H9 (cell line): ENCODE results near the gene CBLN3. TPM values are rescaled to one million over a fixed set of nuclear protein-coding genes. Genes with fewer than 3 reads are reported as not detected.

Source experiments
- DNase-seq: peaks from one replicate; pipeline ENCODE4 v3.0.0-alpha.2; 2017
- H2AFZ ChIP-seq: one replicate; pipeline ENCODE4 v1.6.1; 2013; ENCODE audit warnings: mild to moderate bottlenecking, low read length, control low read depth, moderate library complexity
- H2AK5ac ChIP-seq: 2 replicates; pipeline ENCODE4 v1.6.1; 2013; ENCODE audit warnings: low read length, control low read depth, mixed read lengths; ENCODE audit not compliant: insufficient read length
- H2BK120ac ChIP-seq: one replicate; pipeline ENCODE4 v1.6.1; 2013; ENCODE audit warnings: low read depth, mild to moderate bottlenecking, low read length, control low read depth, inconsistent platforms; ENCODE audit not compliant: poor library complexity, severe bottlenecking
- H2BK12ac ChIP-seq: 2 replicates; pipeline ENCODE4 v1.6.1; 2013; ENCODE audit warnings: low read length, control low read depth, mixed read lengths, low read depth; ENCODE audit not compliant: insufficient read length
- H2BK15ac ChIP-seq: 2 replicates; pipeline ENCODE4 v1.6.1; 2013; ENCODE audit warnings: low read depth, low read length, control low read depth
- H2BK20ac ChIP-seq: one replicate; pipeline ENCODE4 v1.6.1; 2013; ENCODE audit warnings: low read depth, mild to moderate bottlenecking, low read length, control low read depth, inconsistent platforms; ENCODE audit not compliant: poor library complexity, severe bottlenecking
- H2BK5ac ChIP-seq: 2 replicates; pipeline ENCODE4 v1.6.1; 2013; ENCODE audit warnings: low read length, control low read depth, mixed read lengths; ENCODE audit not compliant: insufficient read length
- H3K14ac ChIP-seq: 2 replicates; pipeline ENCODE4 v1.6.1; 2013; ENCODE audit warnings: low read length, control low read depth; ENCODE audit not compliant: insufficient read depth
- H3K18ac ChIP-seq: 2 replicates; pipeline ENCODE4 v1.6.1; 2013; ENCODE audit warnings: low read depth, mild to moderate bottlenecking, mixed read lengths, low read length, control low read depth; ENCODE audit not compliant: insufficient read length
- H3K23ac ChIP-seq: 2 replicates; pipeline ENCODE4 v1.6.1; 2013; ENCODE audit warnings: low read length, control low read depth, mixed read lengths, low read depth; ENCODE audit not compliant: insufficient read length
- H3K23me2 ChIP-seq: 2 replicates; pipeline ENCODE4 v1.6.1; 2013; ENCODE audit warnings: low read depth, mild to moderate bottlenecking, mixed read lengths, low read length, control low read depth; ENCODE audit not compliant: insufficient read length, poor library complexity, severe bottlenecking
- H3K27ac ChIP-seq: 2 replicates; pipeline ENCODE4 v1.5.1; 2013; ENCODE audit warnings: low read length, control low read depth, mixed read lengths, low read depth; ENCODE audit not compliant: insufficient read length
- H3K27me3 ChIP-seq: 2 replicates; pipeline ENCODE4 v1.6.1; 2013; ENCODE audit warnings: low read length, control low read depth, inconsistent platforms; ENCODE audit not compliant: insufficient read depth
- H3K4ac ChIP-seq: 2 replicates; pipeline ENCODE4 v1.6.1; 2013; ENCODE audit warnings: low read depth, mild to moderate bottlenecking, control low read depth, inconsistent platforms, low read length, moderate library complexity
- H3K4me1 ChIP-seq: 2 replicates; pipeline ENCODE4 v1.6.1; 2013; ENCODE audit warnings: low read length, control low read depth, inconsistent platforms; ENCODE audit not compliant: insufficient read depth
- H3K4me2 ChIP-seq: 2 replicates; pipeline ENCODE4 v1.6.1; 2013; ENCODE audit warnings: low read length, control low read depth, mixed read lengths; ENCODE audit not compliant: insufficient read length, insufficient read depth
- H3K56ac ChIP-seq: 2 replicates; pipeline ENCODE4 v1.6.1; 2013; ENCODE audit warnings: low read depth, mild to moderate bottlenecking, mixed read lengths, low read length, control low read depth; ENCODE audit not compliant: insufficient read length
- H3K79me1 ChIP-seq: 2 replicates; pipeline ENCODE4 v1.6.1; 2013; ENCODE audit warnings: low read depth, mild to moderate bottlenecking, moderate library complexity, low read length, control low read depth, inconsistent platforms; ENCODE audit not compliant: insufficient read depth, poor library complexity, severe bottlenecking
- H3K79me2 ChIP-seq: 2 replicates; pipeline ENCODE4 v1.6.1; 2013; ENCODE audit warnings: low read length, control low read depth, inconsistent platforms; ENCODE audit not compliant: insufficient read depth
- H3K9ac ChIP-seq: 2 replicates; pipeline ENCODE4 v1.6.1; 2013; ENCODE audit warnings: low read length, control low read depth, mixed read lengths; ENCODE audit not compliant: insufficient read length; ENCODE audit errors: extremely low read depth
- H3K9me3 ChIP-seq: one replicate; pipeline ENCODE4 v1.6.1; 2013; ENCODE audit warnings: low read depth, low read length, inconsistent platforms; ENCODE audit not compliant: control insufficient read depth
- H3T11ph ChIP-seq: one replicate; pipeline ENCODE4 v1.6.1; 2013; ENCODE audit warnings: mild to moderate bottlenecking, low read length, control low read depth, inconsistent platforms
- H4K20me1 ChIP-seq: one replicate; pipeline ENCODE4 v1.6.1; 2013; ENCODE audit not compliant: control insufficient read depth, insufficient read length, insufficient read depth
- H4K5ac ChIP-seq: 2 replicates; pipeline ENCODE4 v1.6.1; 2013; ENCODE audit warnings: low read depth, mild to moderate bottlenecking, mixed read lengths, low read length, control low read depth; ENCODE audit not compliant: insufficient read length
- H4K8ac ChIP-seq: replicated peaks from 2 replicates; pipeline ENCODE4 v1.6.1; 2013; ENCODE audit warnings: low read length, control low read depth, mixed read lengths, low read depth; ENCODE audit not compliant: insufficient read length
- H4K91ac ChIP-seq: 2 replicates; pipeline ENCODE4 v1.6.1; 2013; ENCODE audit warnings: low read depth, mild to moderate bottlenecking, moderate library complexity, mixed read lengths, low read length, control low read depth; ENCODE audit not compliant: insufficient read length
- H3K27ac Mint-ChIP-seq, 3 experiments: 2 replicates in 2 of 3; 3 replicates in 1 of 3; pipeline ENCODE4 v1.8.0; 2020 to 2021; ENCODE audit warnings: mixed read lengths in 3 of 3, mild to moderate bottlenecking in 1 of 3, moderate library complexity in 1 of 3
- H3K27me3 Mint-ChIP-seq: 2 replicates; pipeline ENCODE4 v1.8.0; 2021; ENCODE audit warnings: low read depth, mild to moderate bottlenecking, moderate library complexity, mixed read lengths
- H3K36me3 Mint-ChIP-seq, 3 experiments: 2 replicates in 2 of 3; 3 replicates in 1 of 3; pipeline ENCODE4 v1.8.0; 2020 to 2021; ENCODE audit warnings: low read depth in 3 of 3, mixed read lengths in 3 of 3; ENCODE audit not compliant: insufficient read depth in 1 of 3
- H3K4me1 Mint-ChIP-seq, 2 experiments: 2 replicates each; pipeline ENCODE4 v1.8.0; 2020; ENCODE audit warnings: mixed read lengths in 2 of 2
- H3K4me3 Mint-ChIP-seq, 2 experiments: 2 replicates in 1 of 2; 3 replicates in 1 of 2; pipeline ENCODE4 v1.8.0; 2020 to 2021; ENCODE audit warnings: mild to moderate bottlenecking in 2 of 2, mixed read lengths in 2 of 2, moderate library complexity in 1 of 2
- H3K9me3 Mint-ChIP-seq, 2 experiments: 2 replicates in 1 of 2; 3 replicates in 1 of 2; pipeline ENCODE4 v1.8.0; 2020; ENCODE audit warnings: mild to moderate bottlenecking in 2 of 2, mixed read lengths in 2 of 2, moderate library complexity in 1 of 2
- CTCF ChIP-seq: fragments of 200-600 bp; sonication (generic); conservative IDR thresholded peaks from 3 replicates; pipeline ENCODE4 v1.8.0; 2021; ENCODE audit warnings: antibody characterized with exemption, mild to moderate bottlenecking
- WGBS: extraction: QIAGEN DNeasy Blood & Tissue Kit; methylation state at CpG from one replicate; pipeline ENCODE4 v1.1.7; 2013; ENCODE audit warnings: missing lambda C conversion rate, low lambda C conversion rate, mixed read lengths; ENCODE audit not compliant: insufficient read length; ENCODE audit errors: extremely low coverage; 5-methylcytosine and 5-hydroxymethylcytosine counted together
- total RNA-seq: library from RNA; stranded (reverse); gene quantifications from 2 replicates; pipeline ENCODE4 v1.2.1, GENCODE V29; 2021

Gene CBLN3
- total RNA-seq, 1 experiment from 2014 or later = 0.39 TPM

GRCh38 chr14:24389226-24389848 is 40.1 kb downstream of the CBLN3 start:
- Histone ChIP-seq H2AK5ac (no peak overlapping the region), H3K14ac (no peak overlapping the region), H2BK15ac (no peak overlapping the region), H3K56ac (no peak overlapping the region), H3K79me1 (no peaks in the 10 kb centered on the region), H2BK120ac (no peak overlapping the region), H3K9me3 (no peaks in the 10 kb centered on the region), H3K4me1 (no peaks in the 10 kb centered on the region), H4K8ac (no peak overlapping the region), H3T11ph (no peak overlapping the region), H4K5ac (no peak overlapping the region), H2BK12ac (no peak overlapping the region), H3K4me2 (no peak overlapping the region), H3K23ac (no peak overlapping the region), H3K9ac (no peak overlapping the region), H4K20me1 (no peaks in the 10 kb centered on the region), H3K79me2 (no peaks in the 10 kb centered on the region; the same call in 1 of the 2 replicates), H2BK5ac (no peak overlapping the region), H3K18ac (no peak overlapping the region), H3K23me2 (no peaks in the 10 kb centered on the region), H3K4ac (no peak overlapping the region), H2AFZ (no peak overlapping the region), H3K27me3 (no peaks in the 10 kb centered on the region), H3K27ac (no peak overlapping the region), H2BK20ac (no peak overlapping the region), H4K91ac (no peak overlapping the region)
- TF ChIP-seq CTCF = no peak
- H3K9me3 Mint-ChIP-seq = no peaks in the 10 kb centered on the region
- no peak for DNase-seq
- H3K4me3 Mint-ChIP-seq = no peak overlapping the region
- no peaks in the 10 kb centered on the region for H3K36me3 Mint-ChIP-seq
- H3K27ac Mint-ChIP-seq = no peak overlapping the region; a peak in 1 of 7 replicates
- WGBS = no CpG with 5 or more reads among the region's 11 CpGs
- H3K27me3 Mint-ChIP-seq = peaks cover 6% of the 10 kb centered on the region
- peaks cover 17 to 20% of the 10 kb centered on the region in 2 experiments for H3K4me1 Mint-ChIP-seq
